GM18868 (cell line): ENCODE data around the gene RSPH1.

Source experiments
- ATAC-seq: cut with Tn5 transposase; IDR thresholded peaks from one replicate; pipeline ENCODE4 v1.9.1; 2021; ENCODE audit warnings: mild to moderate bottlenecking, moderate library complexity; ENCODE audit not compliant: unreplicated experiment

Gene RSPH1

DNA sequence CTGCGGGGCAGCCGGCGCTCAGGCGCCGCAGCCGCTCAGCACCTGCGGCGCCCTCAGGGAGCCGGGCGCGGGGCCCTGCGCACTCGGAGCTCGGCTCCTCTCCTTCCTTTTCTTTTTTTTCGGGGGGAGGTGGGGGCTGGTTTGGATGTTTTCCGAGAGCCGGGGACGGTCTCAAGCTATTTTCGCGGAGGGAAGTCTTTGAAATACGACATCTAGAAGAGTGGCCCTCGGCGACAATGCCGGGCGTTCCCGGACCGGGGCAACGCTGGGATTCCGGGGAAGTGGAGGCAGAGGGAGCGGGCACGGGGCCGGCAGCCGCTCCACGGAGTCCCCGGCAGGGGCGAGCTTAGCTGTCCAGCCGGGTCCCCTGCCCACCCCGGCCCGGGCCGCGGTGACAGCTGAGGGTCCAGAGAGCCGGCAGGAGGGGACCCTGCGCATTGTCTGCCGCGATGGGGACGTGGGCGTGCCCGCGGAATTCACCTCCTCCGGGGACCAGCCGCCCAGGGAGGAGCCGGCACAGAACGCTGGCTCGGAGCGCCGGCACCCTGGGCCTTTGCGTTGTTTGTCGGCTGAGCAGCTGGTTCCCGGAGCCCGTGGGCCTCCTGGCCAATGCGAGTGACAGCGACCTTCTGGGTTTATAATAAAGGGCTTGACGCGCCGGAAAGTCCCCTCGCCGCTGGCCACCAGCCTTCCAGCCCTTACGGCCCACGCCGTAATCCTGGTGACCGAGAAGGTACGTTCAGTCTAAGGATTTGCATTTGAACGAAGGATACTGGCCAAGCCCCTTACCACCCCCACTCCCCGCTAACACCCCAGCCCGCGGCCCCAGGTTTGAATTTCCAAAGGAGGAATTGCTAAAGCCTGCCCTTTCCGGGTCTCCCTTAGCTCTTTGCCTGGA, 18.2 kb upstream of the RSPH1 start:
- no peak for ATAC-seq

DNA sequence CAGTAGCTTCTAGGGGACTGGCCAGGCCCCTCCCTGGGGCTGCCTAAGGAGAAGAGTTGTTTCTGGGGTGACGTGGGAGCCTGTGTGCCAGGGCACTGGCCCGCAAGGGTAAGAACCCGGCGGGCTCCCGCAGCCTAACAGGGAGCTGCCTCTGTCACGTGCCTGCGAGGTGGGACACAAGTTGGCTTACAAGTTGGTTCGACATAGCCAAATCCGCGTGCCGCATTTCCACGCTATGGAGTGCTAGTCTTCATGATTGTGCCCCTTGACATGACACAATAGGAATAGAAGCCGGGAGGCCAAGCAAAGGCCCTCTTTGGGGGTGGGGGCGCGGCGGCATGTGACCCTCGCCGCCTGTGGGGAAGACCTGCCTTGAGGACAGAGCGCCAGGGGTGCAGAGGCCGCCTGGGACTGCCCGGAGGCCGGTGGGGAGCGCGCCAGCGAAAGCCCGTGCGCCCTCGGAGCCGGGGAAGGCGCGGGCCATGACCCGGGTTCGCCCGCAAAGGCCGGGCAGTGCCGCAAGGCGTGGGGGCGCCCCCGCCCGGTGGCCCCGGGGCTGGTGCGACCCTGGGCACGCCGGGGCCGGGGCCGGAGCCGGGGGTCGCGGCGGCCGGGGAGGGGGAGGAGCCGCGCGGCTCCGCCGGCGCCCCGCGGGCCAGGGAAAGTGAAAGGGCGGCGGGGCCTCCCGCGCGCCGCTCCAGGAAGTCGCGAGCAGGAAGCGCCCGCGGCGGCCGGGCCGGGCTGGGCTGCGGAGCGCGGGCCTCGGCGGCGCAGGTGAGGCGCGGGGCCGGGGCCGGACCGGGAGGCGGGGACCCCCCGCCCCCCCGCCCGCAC, 17.3 kb upstream of the RSPH1 start, which contains the start of gene SLC37A1:
SLC37A1 (plus strand) TSS at position 702 of the 834 bp plus-strand sequence. CDS start 4,603 bp downstream, outside the sequence.
- ATAC-seq = no peak

DNA sequence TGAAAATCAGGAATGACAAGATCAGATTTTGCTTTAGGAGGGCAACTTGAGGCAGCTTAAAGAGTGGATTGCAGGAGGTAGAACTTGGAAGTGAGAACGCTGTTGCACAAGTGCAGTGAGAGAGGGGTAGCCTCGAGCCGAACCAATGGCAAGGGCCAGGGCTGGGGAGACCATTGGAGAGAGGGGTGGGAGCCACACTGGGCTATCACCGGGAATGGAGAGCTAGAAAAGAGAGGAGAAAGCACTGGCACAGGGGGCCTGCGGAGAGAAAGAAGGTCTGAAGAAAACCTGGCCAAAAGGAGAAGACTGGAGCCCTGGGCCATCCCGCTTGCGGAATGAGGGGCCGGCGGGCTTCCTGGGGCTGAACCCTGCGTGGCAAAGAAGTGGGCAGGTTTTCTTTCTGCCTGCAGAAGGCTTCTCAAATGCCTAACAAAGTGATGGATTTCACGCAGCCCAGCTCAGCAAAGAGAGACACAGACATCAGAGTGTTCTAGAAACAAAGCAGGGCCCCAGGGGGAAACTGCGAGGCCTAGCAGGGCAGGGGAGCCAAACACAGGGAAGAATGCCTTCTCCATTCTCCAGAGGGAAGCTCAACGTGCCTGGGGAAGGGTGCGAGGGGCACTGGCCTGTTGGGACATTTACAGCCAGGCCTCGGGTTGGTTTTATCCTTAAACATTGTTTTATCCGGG, 16.5 kb upstream of the RSPH1 start:
- no peak for ATAC-seq

DNA sequence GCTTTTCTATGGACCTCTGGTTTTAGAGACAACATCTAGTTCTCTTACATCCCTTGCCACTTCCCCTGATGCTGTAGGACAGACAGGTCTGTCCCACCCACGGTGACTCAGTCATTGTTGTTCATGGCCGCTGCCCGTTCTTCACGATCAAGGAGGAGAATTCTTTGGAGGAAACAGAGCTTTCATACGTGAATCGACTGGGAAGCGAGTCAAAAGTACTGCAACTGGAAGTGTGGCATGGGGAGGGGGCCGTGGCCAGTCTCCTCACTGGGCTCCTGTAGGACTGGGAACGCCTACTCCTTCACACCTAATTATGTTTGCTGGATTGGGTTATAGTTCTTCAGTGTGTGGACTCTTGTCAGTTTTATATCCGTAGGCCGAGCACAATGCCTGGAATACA, 13.2 kb upstream of the RSPH1 start:
- ATAC-seq = no peak

DNA sequence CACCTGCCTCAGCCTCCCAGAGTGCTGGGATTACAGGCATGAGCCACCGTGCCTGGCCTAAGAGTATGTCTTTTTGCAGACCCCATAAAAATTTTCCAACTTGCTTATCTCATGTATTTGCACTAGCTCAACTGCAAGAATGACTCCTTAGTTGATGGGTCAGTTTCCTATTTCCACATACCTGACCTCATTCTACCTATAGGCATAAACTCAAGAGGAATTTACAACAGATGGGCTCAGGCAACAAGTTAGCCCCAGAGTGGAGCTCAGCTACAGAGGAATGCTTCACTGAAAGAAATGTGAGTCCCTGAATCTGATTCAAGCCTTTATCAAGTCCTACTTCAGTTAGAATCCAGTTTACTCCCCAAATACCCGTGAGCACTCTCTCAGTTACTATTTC, 12.3 kb upstream of the RSPH1 start:
- no peak for ATAC-seq

DNA sequence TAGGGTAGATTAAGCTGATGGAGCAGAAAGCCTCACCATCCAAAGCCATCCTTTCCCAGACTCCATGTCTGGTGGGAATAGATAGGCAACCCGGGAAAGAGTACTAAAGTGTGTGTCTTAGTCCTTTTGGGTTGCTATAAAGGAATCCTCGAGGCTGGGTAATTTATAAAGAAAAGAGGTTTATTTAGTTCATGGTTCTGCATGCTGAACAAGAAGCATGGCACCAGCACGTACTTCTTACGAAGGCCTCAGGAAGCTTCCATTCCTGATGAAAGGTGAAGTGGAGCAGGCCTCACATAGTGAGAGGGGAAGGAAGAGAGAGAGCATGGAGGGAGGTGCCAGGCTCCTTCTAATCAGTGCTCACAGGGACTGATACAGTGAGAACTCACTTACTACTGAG, 11.4 kb upstream of the RSPH1 start:
- ATAC-seq = no peak

DNA sequence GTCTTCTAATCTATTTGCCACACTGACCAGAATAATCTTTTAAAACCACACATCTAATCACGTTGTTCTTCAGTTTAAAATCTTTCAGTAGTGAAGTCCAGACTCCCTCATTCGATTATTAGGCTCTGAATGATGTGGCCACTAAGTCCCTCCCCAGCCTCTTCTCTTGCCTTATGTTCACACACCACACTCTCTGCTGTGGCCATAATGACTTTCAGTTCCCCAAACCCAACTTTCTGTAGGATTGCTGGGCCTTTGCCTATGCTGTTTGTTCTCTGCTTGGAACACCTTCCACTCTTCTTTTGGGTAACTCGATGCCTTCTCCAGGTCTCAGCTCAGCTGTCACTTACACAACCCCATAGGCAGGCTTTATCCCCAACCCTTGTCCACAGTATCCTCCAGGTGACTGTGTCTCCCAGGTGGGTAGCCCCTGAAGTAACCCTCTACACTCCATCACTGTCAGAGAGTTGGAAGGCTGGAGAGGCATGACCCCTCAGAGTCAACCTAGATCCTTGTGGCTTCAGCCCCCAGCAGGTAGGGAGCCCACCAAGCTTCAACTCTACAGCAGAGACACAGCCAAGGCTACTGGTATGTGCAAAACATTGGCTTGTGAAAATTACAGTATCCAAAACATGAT, 9.2 kb upstream of the RSPH1 start:
- peak; percentile 89 for ATAC-seq

DNA sequence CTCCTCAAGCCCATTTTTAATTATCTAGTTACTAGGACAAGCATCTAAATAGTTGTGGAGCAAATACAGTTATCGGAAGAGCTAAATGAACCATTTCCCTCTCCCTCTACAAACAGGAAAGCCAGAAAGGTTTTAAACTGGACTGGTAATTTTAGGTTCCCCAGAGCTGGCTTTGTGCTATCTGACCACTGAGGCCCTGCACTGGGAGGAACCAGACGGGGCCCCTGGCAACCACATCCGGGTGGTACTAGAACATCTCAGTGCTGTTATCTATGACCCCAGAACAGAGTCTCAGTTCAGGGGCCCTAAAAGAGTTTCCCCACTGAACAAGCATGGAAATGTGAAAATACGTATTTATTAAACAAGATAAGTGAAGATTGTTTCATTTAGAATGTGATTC, 7.7 kb upstream of the RSPH1 start:
- ATAC-seq = no peak

DNA sequence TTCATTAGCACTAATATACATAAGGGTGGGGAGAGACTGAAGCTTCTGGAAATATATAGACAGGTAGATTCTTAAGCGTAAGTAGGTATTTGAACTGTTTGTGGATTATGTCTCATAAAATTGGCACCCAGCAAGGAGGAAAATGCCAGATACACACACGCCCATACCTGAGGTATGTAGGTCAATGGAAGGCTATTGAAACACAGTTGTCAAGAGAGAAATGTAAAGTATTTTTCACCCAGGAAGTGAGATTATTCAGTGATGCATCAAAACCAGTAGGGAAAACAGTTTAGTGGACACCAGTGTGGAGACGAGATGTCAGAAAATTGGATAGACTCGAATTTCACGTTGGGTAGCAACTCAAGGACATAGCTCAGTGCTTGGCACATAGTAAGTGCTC, 4.7 kb upstream of the RSPH1 start:
- no peak for ATAC-seq

DNA sequence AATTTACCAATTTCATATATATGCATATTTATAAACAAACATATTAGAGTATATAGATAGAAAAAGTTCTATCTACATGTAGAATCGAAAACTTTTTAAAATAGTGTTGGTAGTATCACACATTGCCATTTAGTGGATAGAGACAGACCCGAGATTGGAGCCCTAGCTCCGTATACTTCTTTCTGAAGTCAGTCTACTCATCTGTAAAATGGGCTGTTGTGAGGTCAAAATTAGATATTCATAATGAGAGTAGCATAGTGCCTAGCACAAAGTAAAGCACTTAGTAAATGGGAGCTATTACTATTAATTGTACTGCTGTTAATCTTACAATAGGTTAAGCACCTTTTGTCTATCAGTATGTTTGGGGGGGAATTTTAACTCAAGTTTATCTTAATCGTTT, 4.2 kb upstream of the RSPH1 start:
- ATAC-seq = no peak

DNA sequence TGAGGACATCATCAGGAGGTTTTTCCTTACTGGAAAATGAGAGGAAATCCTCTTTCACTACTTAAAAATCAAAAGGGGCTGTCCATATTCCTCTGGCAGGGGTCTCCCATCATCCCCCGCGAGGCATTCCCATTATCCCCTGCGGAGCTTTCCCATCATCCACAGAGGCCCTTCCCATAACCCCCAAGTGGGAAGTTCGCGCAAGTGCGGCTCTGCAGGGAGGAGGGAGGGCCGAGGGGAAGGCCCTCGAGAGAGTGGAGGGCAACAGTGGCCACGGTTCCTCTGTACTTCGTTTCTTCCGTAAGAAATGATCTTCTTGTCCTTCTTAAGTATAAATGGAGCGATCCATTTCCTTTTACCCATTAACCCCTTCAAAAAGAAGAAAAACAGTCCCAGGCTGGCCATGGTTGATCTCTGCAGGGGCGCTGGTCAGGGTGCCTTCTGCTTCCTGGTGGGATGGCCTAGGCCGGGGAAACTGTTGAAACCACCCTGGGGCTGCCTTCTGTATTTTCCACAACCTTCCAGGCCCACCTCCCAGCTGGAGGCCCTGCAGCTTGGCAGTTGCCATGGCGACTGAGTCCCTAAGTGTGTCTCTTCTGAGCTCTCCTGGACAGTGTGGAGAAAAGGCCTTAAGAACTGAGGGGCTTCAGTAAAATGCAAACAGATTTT, 3.6 kb upstream of the RSPH1 start:
- ATAC-seq = no peak

DNA sequence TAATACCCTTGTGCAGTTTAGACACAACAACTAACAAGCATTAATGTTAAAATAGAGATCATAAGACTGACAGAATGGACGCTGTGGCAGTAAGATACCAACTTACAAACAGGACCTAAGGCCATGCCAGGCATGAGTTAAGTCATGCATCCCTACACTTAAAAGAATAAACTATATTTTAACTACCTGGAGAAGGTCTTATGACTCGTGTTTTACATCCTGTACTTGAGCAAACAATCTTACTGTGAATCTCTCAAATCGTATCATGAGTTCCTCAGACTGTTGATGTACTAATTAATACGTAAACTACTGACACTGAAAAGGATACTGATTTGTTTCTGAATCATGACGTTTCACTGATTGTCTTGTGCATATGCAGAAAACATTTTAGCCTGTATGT, 2.0 kb upstream of the RSPH1 start:
- ATAC-seq = no peak

DNA sequence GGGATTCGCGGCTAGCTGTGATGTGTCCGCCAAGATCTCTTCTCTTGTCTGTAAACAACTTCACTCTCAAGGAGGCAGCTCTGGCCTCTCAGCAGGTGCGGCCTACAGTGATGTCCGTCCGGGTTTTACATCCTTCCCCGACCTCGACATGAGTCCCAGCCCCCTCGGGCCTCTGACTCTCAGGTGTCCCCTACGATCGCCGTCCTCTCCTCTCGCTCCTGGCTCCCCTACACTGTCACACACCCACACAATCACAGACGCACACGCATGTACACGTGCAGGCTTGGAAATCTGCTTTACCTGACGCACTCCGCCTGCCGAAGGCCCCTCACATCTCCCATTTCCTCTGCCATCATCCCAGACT, 797 bp upstream of the RSPH1 start:
- no peak for ATAC-seq

DNA sequence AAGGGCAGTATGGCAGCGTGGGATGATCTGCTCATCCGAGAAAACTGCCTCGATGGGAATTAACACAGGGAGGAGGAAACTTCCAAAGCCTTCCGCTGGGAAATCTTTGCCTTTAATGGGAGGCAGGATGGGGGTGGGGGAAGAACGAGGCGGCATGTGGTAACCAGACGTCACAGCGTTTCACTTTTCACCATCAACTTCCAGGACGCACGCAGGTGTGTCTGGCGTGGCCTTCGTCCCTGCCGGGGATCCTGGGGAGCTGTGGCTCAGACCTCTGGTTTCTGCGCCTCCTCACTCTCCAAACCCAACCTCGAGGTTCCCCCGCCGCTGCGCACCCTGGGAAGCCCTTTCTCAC, 282 bp downstream of the RSPH1 start:
- ATAC-seq = peak; percentile 4

DNA sequence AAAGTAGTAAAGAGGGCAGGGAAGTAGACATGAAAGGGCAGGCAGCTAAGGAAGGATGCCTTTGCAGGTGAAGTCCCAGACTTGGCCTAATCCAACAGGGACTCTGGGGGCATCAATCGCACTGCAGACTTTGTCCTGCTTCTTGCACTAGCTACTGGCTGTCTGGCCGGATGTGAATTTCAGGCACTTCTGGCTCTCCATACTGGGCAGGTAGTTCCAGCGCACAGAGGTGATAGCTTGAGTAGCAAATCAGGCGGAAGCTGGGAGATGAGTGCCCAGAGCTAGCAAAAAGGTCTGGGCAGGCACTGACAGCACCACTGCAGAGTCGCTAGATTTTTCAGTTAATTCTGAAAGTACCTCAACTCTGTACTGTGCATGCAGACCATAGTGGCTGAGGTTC, 997 bp downstream of the RSPH1 start:
- ATAC-seq = no peak

DNA sequence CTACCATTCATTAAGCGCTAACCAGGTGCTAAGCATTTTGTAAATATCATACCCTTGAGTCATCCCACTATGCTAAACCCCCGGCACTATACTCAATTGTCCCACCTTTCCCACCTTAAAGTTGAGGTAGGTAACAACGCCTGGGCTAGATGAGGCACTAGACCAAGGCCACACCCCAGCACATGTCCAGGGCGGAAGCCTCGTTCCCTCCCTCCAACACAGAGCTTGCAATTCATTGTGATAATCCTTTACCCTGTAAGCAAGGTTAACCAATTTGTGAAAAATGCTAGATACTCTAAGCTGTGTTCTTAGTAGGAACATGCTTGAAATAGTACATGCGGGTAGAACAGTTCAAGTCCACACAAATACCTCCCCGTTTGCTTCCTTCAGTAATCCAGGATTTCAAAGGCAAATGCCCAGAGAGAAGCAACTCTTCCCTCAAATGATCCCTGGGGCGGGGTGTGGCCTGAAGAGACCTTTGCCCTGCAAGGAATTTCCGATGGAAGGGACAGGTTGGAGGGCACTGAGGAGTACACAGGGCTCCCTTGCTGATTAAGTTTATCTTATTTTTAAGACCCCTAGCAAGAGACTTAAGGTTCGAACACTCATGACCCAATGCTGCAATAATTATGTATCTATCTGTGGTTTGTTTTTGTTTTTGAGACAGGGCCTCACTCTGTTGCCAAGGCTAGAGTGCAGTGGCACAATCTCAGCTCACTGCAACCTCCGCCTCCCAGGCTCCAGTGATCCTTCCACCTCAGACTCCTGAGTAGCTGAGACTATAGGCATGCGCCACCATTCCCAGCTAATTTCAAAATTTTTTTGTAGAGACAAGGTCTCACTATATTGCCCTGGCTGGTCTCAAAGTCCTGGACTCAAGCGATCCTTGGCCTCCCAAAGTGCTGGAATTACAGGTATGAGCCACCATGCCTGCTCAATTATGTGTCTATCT, 2.6 kb downstream of the RSPH1 start:
- no peak for ATAC-seq

DNA sequence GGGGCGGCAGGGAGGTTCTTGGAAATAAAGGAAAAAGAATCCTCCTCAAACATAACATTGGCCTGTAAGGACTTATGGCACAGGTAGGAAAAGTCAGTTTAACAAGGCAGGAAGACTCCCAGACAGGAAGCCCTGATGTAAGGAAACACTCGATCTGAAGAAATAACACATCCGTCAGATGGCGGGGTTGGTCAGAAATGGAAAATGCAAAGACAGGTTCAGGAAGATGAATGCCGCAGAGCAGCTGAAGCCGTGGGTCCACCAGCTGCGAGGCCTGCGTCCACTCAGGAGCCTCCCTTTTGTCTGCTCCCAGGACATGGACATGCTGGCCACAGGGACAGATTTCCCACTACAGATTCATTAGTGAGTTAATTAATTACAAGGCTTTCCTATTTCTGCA, 3.8 kb downstream of the RSPH1 start:
- ATAC-seq = no peak

DNA sequence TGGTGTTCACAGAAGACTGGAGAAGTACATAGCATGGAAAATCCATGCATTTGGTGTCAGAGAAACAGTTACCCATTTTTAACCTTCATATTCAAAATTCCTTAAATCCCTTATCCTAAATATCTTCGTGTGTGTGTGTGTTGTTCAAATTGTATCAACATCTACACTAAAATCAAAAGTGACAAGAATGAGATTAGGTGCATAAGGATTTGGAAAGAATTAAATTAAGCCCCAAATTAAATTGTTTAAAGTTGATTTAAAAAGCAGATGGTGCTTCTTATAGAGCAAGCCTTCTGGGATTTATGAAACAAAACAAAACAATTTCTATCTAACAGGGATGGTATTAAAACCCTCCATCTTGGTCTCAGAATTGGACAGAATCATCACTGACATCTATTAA, 4.7 kb downstream of the RSPH1 start:
- no peak for ATAC-seq

DNA sequence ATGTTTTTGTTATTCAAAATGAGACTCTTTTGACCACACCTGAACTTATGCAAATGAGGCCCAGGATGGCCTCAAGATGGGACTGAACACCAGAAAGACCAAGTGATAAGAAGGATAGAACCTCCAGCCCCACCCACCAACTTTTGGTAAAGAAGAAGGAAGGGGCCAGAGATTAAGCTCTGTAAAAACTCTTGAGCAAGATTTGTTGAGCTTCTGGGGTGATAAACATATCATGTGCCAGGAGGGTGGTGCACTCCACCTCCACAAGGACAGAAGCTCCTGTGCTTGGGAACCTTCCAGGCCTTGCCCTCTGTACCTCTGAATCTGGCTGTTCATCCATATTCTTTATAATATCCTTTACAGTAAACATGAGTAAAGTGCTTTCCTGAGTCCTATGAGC, 5.3 kb downstream of the RSPH1 start:
- no peak for ATAC-seq
